KG1 (cell line): ENCODE measurements around the gene PCBD2.

Experiments used
- DNase-seq: peaks from one replicate; lab custom pipeline; 2025; lab: John Stamatoyannopoulos, UW

PCBD2 gene

GRCh38 chr5:135007749-135008363 lies 102.9 kb downstream of the PCBD2 start:
- no peak for DNase-seq

GRCh38 chr5:135008556-135008955 lies 103.6 kb downstream of the PCBD2 start:
- no peak for DNase-seq

- DNase-seq = no peak
Observed at GRCh38 chr5:135008981-135009735, 104.2 kb downstream of the PCBD2 start.

- no peak for DNase-seq
Observed at GRCh38 chr5:135009736-135010501, 105.0 kb downstream of the PCBD2 start.

GRCh38 chr5:135010502-135011354 lies 105.8 kb downstream of the PCBD2 start:
- no peak for DNase-seq

GRCh38 chr5:135011355-135012032 lies 106.6 kb downstream of the PCBD2 start:
- no peak for DNase-seq

- DNase-seq = no peak
Observed at GRCh38 chr5:135012033-135012588, 107.2 kb downstream of the PCBD2 start.
